Measurements from ENCODE around the gene ACADM. TPM values are rescaled to one million over a fixed set of nuclear protein-coding genes. Genes with fewer than 3 reads are reported as not detected.
"Not testable (repeated sequence)": the region's sequence is repeated elsewhere in the genome, so short reads cannot be mapped to it uniquely, and the experiment has no call there.

ACADM gene
- total RNA-seq, 1 donor from 2014 or later, result 42.1 TPM

DNA sequence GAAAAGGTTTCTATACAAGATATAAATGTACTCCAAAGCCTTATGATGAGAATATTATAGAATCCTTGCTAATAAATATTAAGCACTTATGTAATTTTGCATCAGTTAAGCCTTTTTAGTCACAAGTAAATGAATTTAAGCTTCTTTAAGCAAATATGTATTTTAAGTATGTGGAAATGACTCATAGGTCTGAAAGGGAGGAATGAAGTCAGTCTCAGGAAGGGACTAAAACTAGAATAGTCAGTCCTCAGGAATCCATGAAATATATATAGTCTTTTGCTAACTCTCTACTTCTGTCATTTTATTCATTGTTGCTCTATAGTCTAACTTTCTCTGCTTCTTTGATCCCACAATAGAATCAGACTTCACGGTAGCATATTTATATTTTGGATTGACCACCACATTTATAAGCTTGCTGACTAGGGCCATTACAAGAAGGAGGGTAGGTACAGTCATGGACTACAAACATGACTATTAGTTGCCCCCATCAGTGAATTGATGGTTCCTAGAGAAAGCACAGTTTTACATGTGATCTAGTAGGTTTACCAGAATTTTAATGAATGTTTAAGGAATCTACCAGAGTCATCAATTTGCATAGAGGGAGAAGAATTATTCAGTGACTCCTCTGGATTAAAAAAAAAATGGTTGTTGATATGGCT lies 41.3 kb downstream of the ACADM start:
- Histone ChIP-seq H3K36me3 (peaks cover 13% of the 10 kb centered on the region), H3K4me1 (no peaks in the 10 kb centered on the region), H3K9me3 (no peaks in the 10 kb centered on the region), H3K4me3 (no peak overlapping the region), H3K27ac (no peak overlapping the region), H3K27me3 (no peaks in the 10 kb centered on the region)
- TF ChIP-seq, protein P1, sequence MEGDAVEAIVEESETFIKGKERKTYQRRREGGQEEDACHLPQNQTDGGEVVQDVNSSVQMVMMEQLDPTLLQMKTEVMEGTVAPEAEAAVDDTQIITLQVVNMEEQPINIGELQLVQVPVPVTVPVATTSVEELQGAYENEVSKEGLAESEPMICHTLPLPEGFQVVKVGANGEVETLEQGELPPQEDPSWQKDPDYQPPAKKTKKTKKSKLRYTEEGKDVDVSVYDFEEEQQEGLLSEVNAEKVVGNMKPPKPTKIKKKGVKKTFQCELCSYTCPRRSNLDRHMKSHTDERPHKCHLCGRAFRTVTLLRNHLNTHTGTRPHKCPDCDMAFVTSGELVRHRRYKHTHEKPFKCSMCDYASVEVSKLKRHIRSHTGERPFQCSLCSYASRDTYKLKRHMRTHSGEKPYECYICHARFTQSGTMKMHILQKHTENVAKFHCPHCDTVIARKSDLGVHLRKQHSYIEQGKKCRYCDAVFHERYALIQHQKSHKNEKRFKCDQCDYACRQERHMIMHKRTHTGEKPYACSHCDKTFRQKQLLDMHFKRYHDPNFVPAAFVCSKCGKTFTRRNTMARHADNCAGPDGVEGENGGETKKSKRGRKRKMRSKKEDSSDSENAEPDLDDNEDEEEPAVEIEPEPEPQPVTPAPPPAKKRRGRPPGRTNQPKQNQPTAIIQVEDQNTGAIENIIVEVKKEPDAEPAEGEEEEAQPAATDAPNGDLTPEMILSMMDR (IDR thresholded peaks at IDR 0.05), result no peak
- DNase-seq (no peak), ATAC-seq (no peak)
- intact Hi-C loops (cut with DNase I), result no loop called here

DNA sequence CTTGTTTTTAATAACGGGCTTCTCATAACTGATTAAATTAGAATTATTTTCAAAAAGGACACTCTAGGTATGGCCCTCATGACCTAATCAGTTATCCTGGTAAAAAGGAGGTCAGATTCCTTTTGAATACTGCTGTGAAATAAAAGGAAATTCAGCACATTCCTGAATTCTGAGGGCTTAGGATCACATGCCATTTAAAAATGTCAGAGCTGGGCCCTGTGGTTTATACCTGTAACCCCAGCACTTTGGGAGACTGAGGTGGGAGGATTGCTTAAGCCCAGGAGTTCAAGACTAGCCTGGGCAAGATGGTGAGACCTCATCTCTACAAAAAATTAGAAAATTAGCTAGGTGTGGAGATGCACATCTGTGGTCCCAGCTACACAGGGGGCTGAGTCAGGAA lies 43.5 kb downstream of the ACADM start:
- H3K4me1 ChIP-seq, result no peaks in the 10 kb centered on the region
- H3K27me3 ChIP-seq, result no peaks in the 10 kb centered on the region
- TF ChIP-seq, protein P1 (IDR thresholded peaks at IDR 0.05), result no peak
- ATAC-seq (no peak), DNase-seq (no peak)
- peaks cover 3% of the 10 kb centered on the region for H3K36me3 ChIP-seq
- no peak overlapping the region for H3K27ac ChIP-seq
- no peaks in the 10 kb centered on the region for H3K9me3 ChIP-seq
- intact Hi-C loops (cut with DNase I), result no loop called here
- no peak overlapping the region for H3K4me3 ChIP-seq

DNA sequence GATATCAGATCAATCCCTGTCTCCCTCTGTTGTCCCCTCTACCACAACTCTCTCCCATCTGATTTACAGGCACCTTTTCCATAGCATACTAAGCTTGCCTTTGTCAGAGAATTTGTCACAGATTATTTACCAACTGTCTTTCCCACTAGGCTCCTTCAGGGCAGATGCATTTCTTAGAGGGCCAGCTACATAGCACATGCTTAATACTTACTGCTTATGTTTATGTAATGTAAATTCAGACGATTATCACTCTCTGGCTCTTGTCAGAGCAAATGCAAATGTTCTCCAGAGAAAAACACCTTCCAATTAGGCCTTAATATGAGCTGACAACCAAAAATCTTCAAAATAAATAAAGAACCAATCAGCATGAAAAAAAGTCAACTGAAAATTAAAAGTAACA lies 46.3 kb downstream of the ACADM start:
- no peaks in the 10 kb centered on the region for H3K9me3 ChIP-seq
- DNase-seq, result no peak
- TF ChIP-seq, protein P1 (IDR thresholded peaks at IDR 0.05), result no peak
- no peaks in the 10 kb centered on the region for H3K36me3 ChIP-seq
- no peak overlapping the region for H3K4me3 ChIP-seq
- H3K27me3 ChIP-seq, result no peaks in the 10 kb centered on the region
- no peak overlapping the region for H3K27ac ChIP-seq
- H3K4me1 ChIP-seq, result no peaks in the 10 kb centered on the region
- intact Hi-C loops (cut with DNase I), result no loop called here
- ATAC-seq, result no peak

DNA sequence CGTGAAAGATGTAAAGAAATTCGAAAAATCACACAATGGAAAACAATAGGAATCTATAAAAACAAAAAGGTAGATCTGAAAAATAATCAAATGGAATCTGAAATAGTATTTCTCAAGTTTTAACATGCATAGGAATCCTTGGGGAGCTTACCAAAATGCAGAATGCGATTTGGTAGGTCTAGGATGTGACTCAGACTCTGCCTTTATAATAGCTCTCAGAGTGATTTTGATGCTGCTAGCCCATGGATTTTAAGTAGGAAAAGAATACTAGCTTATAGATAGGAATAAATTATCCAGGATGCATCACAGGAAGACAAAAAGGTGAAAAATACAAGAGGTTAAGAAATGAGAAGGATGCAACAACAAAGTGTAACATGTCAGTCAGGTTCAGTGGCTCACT lies 47.5 kb downstream of the ACADM start:
- no peak overlapping the region for H3K27ac ChIP-seq
- TF ChIP-seq, protein P1 (IDR thresholded peaks at IDR 0.05), result no peak
- intact Hi-C loops (cut with DNase I), result no loop called here

DNA sequence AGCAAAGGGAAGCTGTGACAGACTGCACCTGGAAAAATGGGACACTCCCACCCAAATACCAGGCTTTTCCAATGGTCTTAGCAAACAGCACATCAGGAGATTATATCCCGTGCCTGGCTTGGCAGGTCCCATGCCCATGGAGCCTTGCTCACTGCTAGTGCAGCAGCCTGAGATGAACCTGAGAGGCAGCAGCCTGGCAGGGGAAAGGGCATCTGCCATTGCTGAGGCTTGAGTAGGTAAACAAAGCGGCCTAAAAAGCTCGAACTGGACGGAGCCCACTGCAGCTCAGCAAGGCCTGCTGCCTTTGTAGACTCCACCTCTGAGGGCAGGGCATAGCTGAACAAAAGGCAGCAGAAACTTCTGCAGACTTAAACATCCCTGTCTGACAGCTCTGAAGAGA lies 53.3 kb downstream of the ACADM start:
- H3K36me3 ChIP-seq; ATAC-seq; H3K27ac ChIP-seq; H3K4me1 ChIP-seq; intact Hi-C loops (cut with DNase I); DNase-seq; H3K4me3 ChIP-seq; H3K27me3 ChIP-seq; H3K9me3 ChIP-seq: not testable (repeated sequence)

More for the DNA sequence above, 47.5 kb downstream of the ACADM start:
- Histone ChIP-seq H3K4me1 (no peaks in the 10 kb centered on the region), H3K27me3 (no peaks in the 10 kb centered on the region), H3K4me3 (no peak overlapping the region), H3K36me3 (no peaks in the 10 kb centered on the region), H3K9me3 (no peaks in the 10 kb centered on the region)
- DNase-seq, result no peak
- ATAC-seq, result no peak

DNA sequence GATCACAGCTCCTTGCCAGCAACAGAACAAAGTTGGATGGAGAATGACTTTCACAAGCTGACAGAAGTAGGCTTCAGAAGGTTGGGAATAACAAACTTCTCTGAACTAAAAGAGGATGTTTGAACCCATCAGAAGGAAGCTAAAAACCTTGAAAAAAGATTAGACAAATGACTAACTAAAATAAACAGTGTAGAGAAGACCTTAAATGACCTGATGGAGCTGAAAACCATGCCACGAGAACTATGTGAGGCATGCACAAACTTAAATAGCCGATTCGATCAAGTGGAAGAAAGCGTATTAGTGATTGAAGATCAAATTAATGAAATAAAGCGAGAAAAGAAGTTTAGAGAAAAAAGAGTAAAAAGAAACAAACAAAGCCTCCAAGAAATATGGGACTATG lies 54.2 kb downstream of the ACADM start:
- H3K4me1 ChIP-seq; intact Hi-C loops (cut with DNase I); H3K36me3 ChIP-seq; DNase-seq; H3K27ac ChIP-seq; H3K9me3 ChIP-seq; H3K27me3 ChIP-seq; H3K4me3 ChIP-seq; ATAC-seq: not testable (repeated sequence)

DNA sequence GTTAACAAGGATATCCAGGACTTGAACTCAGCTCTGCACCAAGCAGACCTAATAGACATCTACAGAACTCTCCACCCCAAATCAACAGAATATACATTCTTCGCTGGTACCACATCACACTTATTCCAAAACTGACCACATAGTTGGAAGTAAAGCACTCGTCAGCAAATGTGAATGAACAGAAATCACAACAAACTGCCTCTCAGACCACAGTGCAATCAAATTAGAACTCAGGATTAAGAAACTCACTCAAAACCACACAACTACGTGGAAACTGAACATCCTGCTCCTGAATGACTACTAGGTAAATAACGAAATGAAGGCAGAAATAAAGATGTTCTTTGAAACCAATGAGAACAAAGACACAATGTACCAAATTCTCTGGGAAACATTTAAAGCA lies 55.7 kb downstream of the ACADM start:
- intact Hi-C loops (cut with DNase I); H3K36me3 ChIP-seq; H3K27ac ChIP-seq; H3K4me1 ChIP-seq; H3K4me3 ChIP-seq; ATAC-seq; DNase-seq; H3K27me3 ChIP-seq; H3K9me3 ChIP-seq: not testable (repeated sequence)

DNA sequence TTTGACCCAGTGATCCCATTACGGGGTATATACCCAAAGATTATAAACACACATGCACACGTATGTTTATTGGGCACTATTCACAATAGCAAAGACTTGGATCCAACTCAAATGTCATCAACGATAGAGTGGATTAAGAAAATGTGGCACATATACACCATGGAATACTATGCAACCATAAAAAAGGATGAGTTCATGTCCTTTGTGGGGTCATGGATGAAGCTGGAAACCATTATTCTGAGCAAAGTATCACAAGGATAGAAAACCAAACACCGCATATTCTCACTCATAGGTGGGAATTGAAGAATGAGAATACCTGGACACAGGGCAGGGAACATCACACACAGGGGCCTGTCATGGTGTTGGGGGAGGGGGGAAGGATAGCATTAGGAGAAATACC lies 59.4 kb downstream of the ACADM start:
- ATAC-seq; H3K27ac ChIP-seq; H3K27me3 ChIP-seq; DNase-seq; H3K4me3 ChIP-seq; H3K9me3 ChIP-seq; intact Hi-C loops (cut with DNase I); H3K36me3 ChIP-seq: not testable (repeated sequence)
- H3K4me1 ChIP-seq, result peaks cover 20% of the 10 kb centered on the region
